SK-N-SH treated with all-trans-retinoic acid at 6 μM for 48 hours (cell line): Measurements from ENCODE around the gene CPNE4.

Experiments
- BACH2 ChIP-seq: fragments of 250-450 bp; sonication (Bioruptor Pico); IDR thresholded peaks from 2 replicates; pipeline ENCODE4 v1.9.0; 2021; ENCODE audit warnings: mild to moderate bottlenecking, borderline replicate concordance
- CREB5 ChIP-seq: fragments of 250-450 bp; sonication (Bioruptor Pico); IDR thresholded peaks from 2 replicates; pipeline ENCODE4 v1.5.1; 2020; ENCODE audit warnings: low read depth, mild to moderate bottlenecking, moderate library complexity
- CSDC2 ChIP-seq: fragments of 250-450 bp; sonication (Bioruptor Pico); IDR thresholded peaks from 2 replicates; pipeline ENCODE4 v1.5.0; 2020; ENCODE audit warnings: mild to moderate bottlenecking, moderate library complexity
- ESRRG ChIP-seq: fragments of 250-450 bp; sonication (Bioruptor Pico); IDR thresholded peaks from 2 replicates; pipeline ENCODE4 v1.6.1; 2021; ENCODE audit warnings: mild to moderate bottlenecking
- PPARA ChIP-seq: fragments of 250-450 bp; sonication (Bioruptor Pico); IDR thresholded peaks from 2 replicates; pipeline ENCODE4 v1.5.0; 2020; ENCODE audit warnings: mild to moderate bottlenecking, borderline replicate concordance
- RARB ChIP-seq: fragments of 250-450 bp; sonication (Bioruptor Pico); IDR thresholded peaks from 2 replicates; pipeline ENCODE4 v1.8.0; 2021; ENCODE audit warnings: mild to moderate bottlenecking, moderate library complexity
- TOX ChIP-seq: fragments of 250-450 bp; sonication (Bioruptor Pico); IDR thresholded peaks from 2 replicates; pipeline ENCODE4 v1.8.0; 2021; ENCODE audit warnings: mild to moderate bottlenecking, moderate library complexity, borderline replicate concordance
- ZC3H10 ChIP-seq: fragments of 250-450 bp; sonication (Bioruptor Pico); IDR thresholded peaks from 2 replicates; pipeline ENCODE4 v1.5.1; 2021; ENCODE audit warnings: mild to moderate bottlenecking, moderate library complexity
- ZFP30 ChIP-seq: fragments of 450-650 bp; formaldehyde crosslinking; IDR thresholded peaks from 2 replicates; pipeline ENCODE4 v1.5.0; 2022; ENCODE audit warnings: mild to moderate bottlenecking, moderate library complexity
- ZNF70 ChIP-seq: fragments of 450-650 bp; formaldehyde crosslinking; IDR thresholded peaks from 2 replicates; pipeline ENCODE4 v1.5.0; 2020; ENCODE audit warnings: mild to moderate bottlenecking, moderate library complexity
- ZNF8 ChIP-seq: fragments of 450-650 bp; formaldehyde crosslinking; IDR thresholded peaks from 2 replicates; pipeline ENCODE4 v1.5.0; 2020; ENCODE audit warnings: mild to moderate bottlenecking, moderate library complexity
- TF ChIP-seq, protein P1 (sequence below): fragments of 250-450 bp; sonication (Bioruptor Pico); IDR thresholded peaks from 2 replicates; pipeline ENCODE4 v1.8.0; 2020; ENCODE audit warnings: mild to moderate bottlenecking, moderate library complexity, borderline replicate concordance

- no peak for TF ChIP-seq TOX
- TF ChIP-seq, protein P1, sequence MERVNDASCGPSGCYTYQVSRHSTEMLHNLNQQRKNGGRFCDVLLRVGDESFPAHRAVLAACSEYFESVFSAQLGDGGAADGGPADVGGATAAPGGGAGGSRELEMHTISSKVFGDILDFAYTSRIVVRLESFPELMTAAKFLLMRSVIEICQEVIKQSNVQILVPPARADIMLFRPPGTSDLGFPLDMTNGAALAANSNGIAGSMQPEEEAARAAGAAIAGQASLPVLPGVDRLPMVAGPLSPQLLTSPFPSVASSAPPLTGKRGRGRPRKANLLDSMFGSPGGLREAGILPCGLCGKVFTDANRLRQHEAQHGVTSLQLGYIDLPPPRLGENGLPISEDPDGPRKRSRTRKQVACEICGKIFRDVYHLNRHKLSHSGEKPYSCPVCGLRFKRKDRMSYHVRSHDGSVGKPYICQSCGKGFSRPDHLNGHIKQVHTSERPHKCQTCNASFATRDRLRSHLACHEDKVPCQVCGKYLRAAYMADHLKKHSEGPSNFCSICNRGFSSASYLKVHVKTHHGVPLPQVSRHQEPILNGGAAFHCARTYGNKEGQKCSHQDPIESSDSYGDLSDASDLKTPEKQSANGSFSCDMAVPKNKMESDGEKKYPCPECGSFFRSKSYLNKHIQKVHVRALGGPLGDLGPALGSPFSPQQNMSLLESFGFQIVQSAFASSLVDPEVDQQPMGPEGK: no peak
- no peak for TF ChIP-seq ESRRG
- no peak for TF ChIP-seq ZC3H10 (CRISPR knock-in tag)
- TF ChIP-seq RARB (CRISPR knock-in tag): no peak
- no peak for TF ChIP-seq ZFP30
- no peak for TF ChIP-seq BACH2 (CRISPR knock-in tag)
- TF ChIP-seq CREB5 (CRISPR knock-in tag): no peak
- no peak for TF ChIP-seq ZNF70
- no peak for TF ChIP-seq PPARA (CRISPR knock-in tag)
- TF ChIP-seq CSDC2: no peak
- no peak for TF ChIP-seq ZNF8 (CRISPR knock-in tag)
Measured at GRCh38 chr3:131688370-131688769, 346.4 kb downstream of the CPNE4 start.
